GM21515 (cell line): ENCODE results near the gene GSTA3.
"Not testable (repeated sequence)": the region's sequence is repeated elsewhere in the genome, so short reads cannot be mapped to it uniquely, and the experiment has no call there.

Experiments
- ATAC-seq: cut with Tn5 transposase; IDR thresholded peaks from one replicate; pipeline ENCODE4 v1.9.1; 2021; ENCODE audit not compliant: unreplicated experiment

The GSTA3 gene

GRCh38 chr6:52909531-52909930 lies at the start of gene GSTA3:
Gene GSTA3 (minus strand): TSS chr6:52909698. CDS start chr6:52905834, 3,864 bp downstream.
- ATAC-seq: no peak

- no peak for ATAC-seq
These were observed 49.2 kb upstream of the GSTA3 start for GRCh38 chr6:52958546-52959255.

- ATAC-seq: no peak
These were observed 46.4 kb upstream of the GSTA3 start for GRCh38 chr6:52955871-52956270.

DNA sequence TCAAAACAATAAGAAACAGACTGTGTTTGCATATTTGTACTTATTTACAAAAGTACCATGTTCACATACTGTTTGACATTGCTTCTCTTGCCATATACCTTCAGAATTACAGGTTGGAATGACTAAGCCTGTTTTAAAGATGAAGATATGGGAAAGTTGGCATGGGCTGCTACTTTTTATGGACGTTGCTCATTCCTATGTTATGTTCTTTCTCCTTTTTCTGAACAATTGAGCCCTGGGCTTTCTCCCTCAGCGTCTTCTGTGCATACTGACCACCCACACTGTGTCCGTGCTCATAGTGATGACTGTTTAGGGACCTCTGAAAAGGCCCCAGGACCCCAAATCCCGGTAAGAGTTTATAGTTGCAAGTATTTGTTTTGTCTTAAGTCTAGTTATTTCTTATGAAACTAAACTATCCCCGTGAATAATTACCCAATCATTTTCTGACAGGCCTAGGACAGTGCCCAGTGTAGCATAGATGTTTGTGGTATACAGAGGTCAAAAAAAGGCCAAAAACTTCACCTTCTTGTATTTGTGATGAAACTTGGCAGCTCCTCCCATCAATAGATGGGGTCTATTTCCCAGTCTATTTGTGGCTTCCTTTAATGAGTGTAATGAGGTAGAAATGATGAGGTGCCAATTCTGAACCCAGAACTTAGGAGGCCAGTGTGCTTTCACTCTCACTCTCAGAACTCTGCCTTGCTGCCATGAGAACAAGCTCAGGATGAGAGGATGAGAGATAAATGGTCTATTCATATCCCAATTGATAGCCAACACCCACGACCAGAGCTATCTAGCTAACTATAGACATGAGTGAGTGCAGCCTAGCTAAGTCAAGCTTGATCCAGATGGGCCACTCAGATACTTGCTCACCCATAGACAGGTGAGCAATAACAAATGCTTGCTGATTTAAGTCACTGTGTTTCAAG lies 44.7 kb upstream of the GSTA3 start:
- no peak for ATAC-seq

GRCh38 chr6:52946306-52946705 lies 36.8 kb upstream of the GSTA3 start:
- ATAC-seq: no peak

- ATAC-seq: not testable (repeated sequence)
These were observed 33.3 kb upstream of the GSTA3 start for GRCh38 chr6:52942821-52943220.

DNA sequence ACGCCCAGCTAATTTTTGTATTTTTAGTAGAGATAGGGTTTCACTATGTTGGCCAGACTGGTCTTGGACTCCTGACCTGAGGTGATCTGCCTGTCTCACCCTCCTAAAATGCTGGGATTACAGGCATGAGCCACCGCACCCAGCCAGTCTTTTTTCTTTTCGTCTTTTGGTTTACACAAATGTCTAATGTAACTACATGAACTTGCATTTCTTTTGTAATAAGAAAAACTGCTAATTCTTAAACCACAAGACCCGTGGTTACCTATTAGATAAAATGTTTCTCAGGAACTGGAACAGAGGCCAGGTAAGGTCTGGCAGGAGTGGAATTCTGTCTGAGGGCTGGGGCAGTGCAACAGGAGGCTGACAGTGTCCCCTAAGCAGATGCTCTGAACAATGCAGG lies 32.7 kb upstream of the GSTA3 start:
- ATAC-seq: no peak

- ATAC-seq: no peak
These were observed 28.4 kb upstream of the GSTA3 start for GRCh38 chr6:52937908-52938307.

GRCh38 chr6:52933778-52934177 lies 24.3 kb upstream of the GSTA3 start:
- ATAC-seq: no peak

- no peak for ATAC-seq
These were observed 21.9 kb upstream of the GSTA3 start for GRCh38 chr6:52931351-52931750.

DNA sequence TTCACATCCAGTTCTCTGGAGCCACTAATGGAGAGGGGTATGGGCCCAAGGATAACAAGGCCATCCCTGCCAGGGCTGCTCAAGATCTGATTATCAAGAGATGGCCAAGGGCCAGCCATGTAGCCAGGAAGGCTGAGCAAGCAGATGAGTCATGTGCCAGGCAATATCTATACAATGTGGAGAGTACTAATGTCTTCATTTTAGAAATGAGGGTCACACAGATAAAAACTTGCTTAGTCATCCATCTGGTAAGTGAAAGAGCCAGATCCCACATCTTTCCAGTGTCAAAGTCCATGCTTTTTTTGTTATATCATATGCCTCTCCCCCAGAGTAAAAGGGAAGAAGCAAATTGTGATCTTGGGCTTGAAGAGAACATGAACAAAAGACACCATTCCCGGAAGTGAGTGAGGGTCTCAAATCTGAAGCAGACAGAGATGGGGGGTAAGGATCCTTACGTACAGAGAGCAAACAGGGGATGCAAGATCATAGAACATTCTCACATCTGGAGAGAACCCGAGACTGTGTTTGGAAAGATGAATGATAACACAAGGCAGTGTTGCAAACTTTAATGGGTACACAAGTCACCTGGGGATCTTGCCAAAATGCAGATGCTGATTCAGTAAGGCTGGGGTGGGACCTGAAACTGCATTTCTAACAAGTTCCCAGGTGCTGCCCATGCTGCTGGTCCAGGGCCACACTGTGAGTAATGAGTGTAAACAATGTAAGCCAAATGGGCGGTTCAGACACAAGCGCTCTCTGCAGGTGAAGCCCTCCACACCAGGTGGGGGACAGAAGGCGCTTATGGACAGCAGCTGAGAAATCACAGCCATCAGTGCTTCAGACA lies 20.0 kb upstream of the GSTA3 start:
- ATAC-seq: no peak

GRCh38 chr6:52927451-52927850 lies 18.0 kb upstream of the GSTA3 start:
- no peak for ATAC-seq

DNA sequence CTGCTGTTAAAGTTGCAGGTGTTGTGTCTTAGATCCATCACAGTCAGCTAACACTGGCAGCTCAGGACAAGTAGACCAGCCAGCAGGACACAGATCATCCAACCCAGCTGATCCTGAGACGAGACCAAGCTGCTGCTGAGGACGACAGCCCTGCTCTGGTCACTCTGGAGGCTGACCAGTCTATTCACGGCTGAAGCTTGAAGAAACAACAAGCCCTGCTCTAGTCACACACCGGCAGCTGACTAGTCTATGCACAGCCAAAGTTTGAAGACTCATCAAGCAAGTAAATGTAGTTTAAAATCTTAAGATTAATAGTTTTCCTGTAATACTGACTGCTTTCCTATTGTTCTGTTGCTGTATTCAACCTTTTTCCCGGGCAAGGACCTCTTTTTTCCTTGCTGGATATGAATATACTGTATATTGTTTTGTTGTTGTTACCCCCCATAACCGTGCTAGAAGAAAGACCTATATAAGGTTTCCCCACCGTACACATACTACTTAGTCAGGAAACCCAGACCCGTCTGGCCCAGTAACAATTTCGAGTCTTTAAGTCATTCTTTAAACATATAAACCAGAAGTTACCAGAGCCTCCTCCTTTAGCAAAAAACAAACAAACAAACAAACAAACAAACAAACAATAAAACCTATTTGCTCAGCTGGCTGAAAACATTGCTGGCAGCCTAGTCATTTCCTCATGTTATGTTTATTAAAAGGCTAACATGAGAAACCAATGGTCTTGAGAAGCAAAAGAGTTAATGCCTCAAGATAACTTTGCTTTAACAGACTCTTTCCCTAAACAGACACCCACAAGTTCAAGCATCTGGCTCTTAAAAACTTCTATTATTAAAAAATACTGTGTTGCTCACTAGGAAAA lies 16.7 kb upstream of the GSTA3 start:
- ATAC-seq: no peak

GRCh38 chr6:52925042-52925441 lies 15.5 kb upstream of the GSTA3 start:
- ATAC-seq: no peak

DNA sequence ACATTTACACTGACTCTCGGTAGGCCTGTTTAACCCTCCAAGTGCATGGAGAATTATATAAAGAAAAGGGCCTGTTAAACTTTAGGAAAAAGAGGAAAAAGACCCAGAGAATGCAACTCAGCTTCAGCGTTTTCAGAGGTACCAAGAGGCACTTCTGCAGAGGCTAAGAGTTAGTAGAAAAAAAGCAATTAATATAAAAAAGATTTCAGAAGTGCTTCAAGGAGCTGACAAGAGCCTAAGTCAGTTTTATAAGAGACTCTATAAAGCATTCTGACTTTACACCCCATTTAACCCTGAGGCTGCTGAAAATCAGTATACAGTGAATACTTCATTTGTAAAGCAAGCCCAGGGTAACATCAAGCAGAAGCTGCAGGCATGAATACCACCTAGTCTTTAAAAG lies 14.2 kb upstream of the GSTA3 start:
- not testable (repeated sequence) for ATAC-seq

GRCh38 chr6:52922161-52922560 lies 12.7 kb upstream of the GSTA3 start:
- no peak for ATAC-seq

DNA sequence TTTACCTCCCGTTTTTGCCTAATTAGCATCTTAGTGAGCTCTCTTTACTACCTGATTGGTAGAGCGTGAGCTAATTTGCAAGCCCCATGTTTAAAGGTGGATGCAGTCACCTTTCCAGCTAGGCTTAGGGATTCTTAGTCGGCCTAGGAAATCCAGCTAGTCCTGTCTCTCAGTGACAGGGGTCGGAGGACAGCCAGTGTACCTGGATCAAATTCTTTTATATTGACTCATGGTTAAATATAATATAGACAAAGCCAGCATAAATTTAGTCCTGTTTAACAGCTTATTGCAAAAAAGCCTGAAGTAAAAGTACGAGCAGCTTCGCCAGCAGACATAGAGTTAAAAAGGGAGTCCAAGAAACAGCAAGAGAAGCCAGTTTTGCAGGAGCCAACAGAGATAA lies 12.2 kb upstream of the GSTA3 start:
- no peak for ATAC-seq

DNA sequence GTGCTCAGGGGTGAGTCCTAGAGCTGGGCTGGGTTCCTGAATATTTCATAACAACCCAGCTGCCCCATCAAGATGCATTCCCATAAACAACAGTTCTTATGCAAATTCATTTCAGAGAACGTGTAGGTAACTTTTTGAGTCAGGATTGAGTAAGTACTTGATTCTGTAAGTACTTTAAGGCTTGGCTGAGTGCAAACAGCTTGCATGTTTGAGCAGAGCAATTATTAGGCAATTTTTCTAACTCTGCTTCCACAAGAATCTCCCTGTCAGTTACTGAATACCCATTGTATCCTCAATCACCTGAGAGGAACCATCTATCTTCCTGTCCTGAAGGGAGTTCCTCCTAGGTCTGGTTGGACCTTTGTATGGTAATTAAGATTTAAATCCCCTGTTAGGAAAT lies 10.0 kb upstream of the GSTA3 start:
- not testable (repeated sequence) for ATAC-seq

DNA sequence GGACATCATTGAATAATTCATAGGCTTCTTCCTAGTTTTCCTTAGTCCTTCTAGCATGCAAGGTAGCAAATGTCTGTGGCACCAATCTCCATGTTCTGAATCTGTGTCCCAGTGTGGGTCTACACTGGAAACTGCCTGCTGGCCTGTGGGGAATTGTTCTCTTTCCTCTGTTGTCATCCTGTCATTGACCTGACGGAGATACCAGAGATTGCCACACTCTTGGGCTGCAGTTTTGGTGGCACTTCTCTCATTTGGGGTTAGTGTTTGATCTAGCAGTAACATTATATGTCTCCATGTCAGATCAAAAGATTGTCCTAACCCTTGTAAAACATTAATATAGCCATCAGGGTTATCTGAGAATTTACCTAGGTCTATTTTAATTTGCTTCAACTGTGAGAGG lies 9.3 kb upstream of the GSTA3 start:
- ATAC-seq: not testable (repeated sequence)

- ATAC-seq: not testable (repeated sequence)
These were observed 8.7 kb upstream of the GSTA3 start for GRCh38 chr6:52918027-52918686.
